Measurements from ENCODE around the gene HSPA12B.

HSPA12B gene

DNA sequence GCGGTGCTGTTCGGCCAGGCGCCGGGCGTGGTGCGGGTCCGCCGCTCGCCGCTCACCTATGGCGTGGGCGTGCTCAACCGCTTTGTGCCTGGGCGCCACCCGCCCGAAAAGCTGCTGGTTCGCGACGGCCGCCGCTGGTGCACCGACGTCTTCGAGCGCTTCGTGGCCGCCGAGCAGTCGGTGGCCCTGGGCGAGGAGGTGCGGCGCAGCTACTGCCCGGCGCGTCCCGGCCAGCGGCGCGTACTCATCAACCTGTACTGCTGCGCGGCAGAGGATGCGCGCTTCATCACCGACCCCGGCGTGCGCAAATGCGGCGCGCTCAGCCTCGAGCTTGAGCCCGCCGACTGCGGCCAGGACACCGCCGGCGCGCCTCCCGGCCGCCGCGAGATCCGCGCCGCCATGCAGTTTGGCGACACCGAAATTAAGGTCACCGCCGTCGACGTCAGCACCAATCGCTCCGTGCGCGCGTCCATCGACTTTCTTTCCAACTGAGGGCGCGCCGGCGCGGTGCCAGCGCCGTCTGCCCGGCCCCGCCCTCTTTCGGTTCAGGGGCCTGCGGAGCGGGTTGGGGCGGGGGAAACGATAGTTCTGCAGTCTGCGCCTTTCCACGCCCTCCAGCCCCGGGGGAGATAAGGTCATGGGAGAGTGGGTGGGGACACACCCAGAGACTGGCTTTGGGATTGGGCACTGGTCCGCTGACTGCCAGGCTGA lies 19.3 kb downstream of the HSPA12B start:
- no peak overlapping the region for H3K4me3 ChIP-seq
- in situ Hi-C loops (cut with MboI; ENCODE audit: low sequenced_read_pairs), result no loop called here
- H3K36me3 ChIP-seq (replicated peaks), result peaks cover 4% of the 10 kb centered on the region
- DNase-seq (ENCODE audit: low spot score in 2 of 2), result no peak
- no peaks in the 10 kb centered on the region for H3K27me3 ChIP-seq (ENCODE audit: low read depth)
- H3K9me3 ChIP-seq, result no peaks in the 10 kb centered on the region
- H3K4me1 ChIP-seq, result no peaks in the 10 kb centered on the region

GRCh38 chr20:3752386-3752759 lies 19.9 kb downstream of the HSPA12B start:
- DNase-seq (ENCODE audit: low spot score in 2 of 2), result no peak
- peaks cover 6% of the 10 kb centered on the region for H3K36me3 ChIP-seq (replicated peaks)
- in situ Hi-C loops (cut with MboI; ENCODE audit: low sequenced_read_pairs), result no loop called here
- H3K27me3 ChIP-seq (ENCODE audit: low read depth), result no peaks in the 10 kb centered on the region
- H3K4me1 ChIP-seq, result no peaks in the 10 kb centered on the region
- no peaks in the 10 kb centered on the region for H3K9me3 ChIP-seq
- H3K4me3 ChIP-seq, result no peak overlapping the region

- peak; percentile 40 to 70 for DNase-seq (ENCODE audit: low spot score in 2 of 2)
- H3K9me3 ChIP-seq, result no peaks in the 10 kb centered on the region
- in situ Hi-C loops (cut with MboI; ENCODE audit: low sequenced_read_pairs), result no loop called here
- H3K27me3 ChIP-seq (ENCODE audit: low read depth), result no peaks in the 10 kb centered on the region
- no peaks in the 10 kb centered on the region for H3K4me1 ChIP-seq
- H3K36me3 ChIP-seq (replicated peaks), result peaks cover 12% of the 10 kb centered on the region
- no peak overlapping the region for H3K4me3 ChIP-seq
Observed at GRCh38 chr20:3753098-3753497, 20.6 kb downstream of the HSPA12B start.

DNA sequence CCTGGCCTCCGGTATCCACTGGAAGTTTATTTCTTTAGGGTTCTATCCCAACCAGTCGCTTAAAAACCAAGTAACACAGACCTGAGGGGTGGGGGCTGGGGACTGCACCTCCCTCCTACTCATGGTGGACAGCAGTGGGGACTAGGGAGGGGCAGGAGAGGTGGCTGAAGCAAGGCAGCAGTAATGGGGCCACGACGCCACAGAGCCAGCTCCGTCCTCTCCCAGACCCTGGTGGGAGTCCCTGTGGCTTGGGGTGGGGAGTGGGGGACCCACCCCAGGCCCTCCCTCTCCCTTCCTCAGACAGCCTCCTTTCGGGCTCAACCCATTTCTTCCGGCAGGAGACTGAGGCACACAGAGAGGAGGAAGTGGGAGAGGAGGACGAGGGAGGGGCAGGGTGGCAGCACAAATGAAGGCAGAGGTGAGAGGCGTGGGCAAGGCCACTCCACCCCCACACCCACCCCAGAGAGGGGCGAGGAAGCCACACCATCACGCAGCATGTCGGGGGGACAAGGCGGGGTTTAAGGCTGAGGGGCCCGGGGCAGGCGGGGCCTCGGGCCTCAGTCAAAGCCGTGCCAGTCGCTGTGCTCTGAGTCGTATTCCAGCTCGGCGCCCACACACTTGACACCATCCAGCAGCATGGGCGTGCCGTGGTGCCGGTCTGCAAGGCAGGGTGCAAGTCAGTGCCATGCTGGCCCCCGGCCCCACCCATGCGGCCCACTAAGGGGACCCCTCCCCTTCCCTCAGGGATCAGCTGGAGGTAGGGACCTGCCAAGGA lies 21.2 kb downstream of the HSPA12B start:
- Histone ChIP-seq H3K36me3 (replicated peaks) (peaks cover 17% of the 10 kb centered on the region), H3K9me3 (no peaks in the 10 kb centered on the region), H3K4me1 (no peaks in the 10 kb centered on the region), H3K4me3 (no peak overlapping the region), H3K27me3 (ENCODE audit: low read depth) (no peaks in the 10 kb centered on the region)
- in situ Hi-C loops (cut with MboI; ENCODE audit: low sequenced_read_pairs), result no loop called here
- DNase-seq (ENCODE audit: low spot score in 2 of 2), result no peak

DNA sequence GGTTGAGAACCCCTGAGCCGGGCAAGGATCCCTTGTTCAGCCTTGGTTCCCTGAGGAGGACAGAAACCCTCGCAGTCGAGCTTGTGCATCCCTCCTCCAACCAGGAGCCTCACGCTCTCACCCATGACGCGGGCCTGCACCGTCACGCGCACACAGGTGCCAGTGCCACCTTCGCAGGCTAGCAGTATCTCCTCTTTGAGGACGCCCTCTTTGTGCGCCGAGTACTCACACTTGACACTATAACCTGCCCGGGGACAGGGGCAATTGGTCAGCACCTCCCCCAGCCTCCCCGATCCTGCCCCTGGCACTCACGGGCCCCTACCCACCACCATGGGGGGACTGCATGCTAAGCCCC lies 21.8 kb downstream of the HSPA12B start:
- Histone ChIP-seq H3K36me3 (replicated peaks) (peaks cover 22% of the 10 kb centered on the region), H3K4me3 (no peak overlapping the region), H3K9me3 (no peaks in the 10 kb centered on the region), H3K27me3 (ENCODE audit: low read depth) (no peaks in the 10 kb centered on the region), H3K4me1 (no peaks in the 10 kb centered on the region)
- DNase-seq (ENCODE audit: low spot score in 2 of 2), result no peak
- in situ Hi-C loops (cut with MboI; ENCODE audit: low sequenced_read_pairs), result no loop called here

- Histone ChIP-seq H3K36me3 (replicated peaks) (peaks cover 22% of the 10 kb centered on the region), H3K4me3 (no peak overlapping the region), H3K9me3 (no peaks in the 10 kb centered on the region), H3K27me3 (ENCODE audit: low read depth) (no peaks in the 10 kb centered on the region), H3K4me1 (no peaks in the 10 kb centered on the region)
- in situ Hi-C loops (cut with MboI; ENCODE audit: low sequenced_read_pairs), result no loop called here
- no peak for DNase-seq (ENCODE audit: low spot score in 2 of 2)
Observed at GRCh38 chr20:3755269-3755668, 22.8 kb downstream of the HSPA12B start.

GRCh38 chr20:3755814-3756480 lies 23.5 kb downstream of the HSPA12B start:
- in situ Hi-C loops (cut with MboI; ENCODE audit: low sequenced_read_pairs), result no loop called here
- DNase-seq (ENCODE audit: low spot score in 2 of 2), result no peak
- Histone ChIP-seq H3K4me3 (no peak overlapping the region), H3K27me3 (ENCODE audit: low read depth) (no peaks in the 10 kb centered on the region), H3K9me3 (no peaks in the 10 kb centered on the region), H3K36me3 (replicated peaks) (peaks cover 22% of the 10 kb centered on the region), H3K4me1 (no peaks in the 10 kb centered on the region)

DNA sequence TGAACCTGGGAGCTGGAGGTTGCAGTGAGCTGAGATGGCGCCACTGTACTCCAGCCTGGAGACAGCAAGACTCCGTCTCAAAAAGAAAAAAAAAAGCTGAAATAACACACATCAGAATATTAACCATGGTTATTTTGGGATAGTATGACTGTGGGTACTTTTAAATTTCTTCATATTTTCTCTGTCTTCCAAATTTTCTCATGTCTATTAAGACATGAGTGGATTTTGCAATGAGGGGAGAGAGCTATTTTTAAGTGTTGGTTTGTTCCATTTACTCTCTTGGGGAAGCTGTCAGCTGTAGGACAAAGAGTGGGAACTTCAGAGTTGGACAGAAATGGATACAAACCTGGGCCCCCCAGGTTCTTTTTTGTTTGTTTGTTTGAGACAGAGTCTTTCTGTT lies 24.8 kb downstream of the HSPA12B start:
- H3K27me3 ChIP-seq (ENCODE audit: low read depth), result no peaks in the 10 kb centered on the region
- no peaks in the 10 kb centered on the region for H3K4me1 ChIP-seq
- no peak for DNase-seq (ENCODE audit: low spot score in 2 of 2)
- H3K9me3 ChIP-seq, result no peaks in the 10 kb centered on the region
- in situ Hi-C loops (cut with MboI; ENCODE audit: low sequenced_read_pairs), result no loop called here
- H3K4me3 ChIP-seq, result no peak overlapping the region
- H3K36me3 ChIP-seq (replicated peaks), result peaks cover 28% of the 10 kb centered on the region

GRCh38 chr20:3758566-3758965 lies 26.1 kb downstream of the HSPA12B start:
- DNase-seq (ENCODE audit: low spot score in 2 of 2), result no peak
- Histone ChIP-seq H3K4me1 (no peaks in the 10 kb centered on the region), H3K27me3 (ENCODE audit: low read depth) (no peaks in the 10 kb centered on the region), H3K4me3 (no peak overlapping the region), H3K9me3 (no peaks in the 10 kb centered on the region), H3K36me3 (replicated peaks) (peaks cover 28% of the 10 kb centered on the region)
- in situ Hi-C loops (cut with MboI; ENCODE audit: low sequenced_read_pairs), result no loop called here

DNA sequence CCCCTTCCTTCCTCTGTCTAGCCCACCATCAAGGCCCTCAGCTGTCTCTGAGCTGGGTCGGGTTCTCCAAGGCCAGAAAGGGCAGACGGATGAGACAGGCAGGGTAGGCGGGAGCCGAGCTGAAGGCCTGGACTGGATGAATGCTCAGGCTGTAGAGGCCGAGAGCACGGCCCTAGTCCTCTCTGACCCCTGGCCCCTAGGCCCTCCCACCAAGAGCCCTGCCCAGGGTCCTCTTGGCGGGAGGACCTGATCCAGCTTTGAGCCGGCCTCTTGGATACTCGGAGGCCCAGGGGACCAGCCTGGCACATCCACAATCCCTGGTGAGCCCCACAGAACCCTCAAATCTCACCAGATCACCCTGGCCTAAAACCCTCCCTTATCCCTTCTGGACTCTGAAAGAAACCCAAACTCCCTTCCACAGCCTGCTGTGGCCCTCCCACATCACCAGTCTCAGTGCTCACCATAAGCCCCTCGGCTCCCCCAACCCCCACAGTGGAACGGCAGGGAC lies 26.9 kb downstream of the HSPA12B start:
- in situ Hi-C loops (cut with MboI; ENCODE audit: low sequenced_read_pairs), result no loop called here
- Histone ChIP-seq H3K27me3 (ENCODE audit: low read depth) (no peaks in the 10 kb centered on the region), H3K36me3 (replicated peaks) (peaks cover 28% of the 10 kb centered on the region), H3K4me1 (no peaks in the 10 kb centered on the region), H3K9me3 (no peaks in the 10 kb centered on the region), H3K4me3 (no peak overlapping the region)
- DNase-seq (ENCODE audit: low spot score in 2 of 2), result no peak

GRCh38 chr20:3759884-3760283 lies 27.4 kb downstream of the HSPA12B start:
- no peak for DNase-seq (ENCODE audit: low spot score in 2 of 2)
- no peaks in the 10 kb centered on the region for H3K27me3 ChIP-seq (ENCODE audit: low read depth)
- in situ Hi-C loops (cut with MboI; ENCODE audit: low sequenced_read_pairs), result no loop called here
- no peaks in the 10 kb centered on the region for H3K4me1 ChIP-seq
- no peak overlapping the region for H3K4me3 ChIP-seq
- peaks cover 29% of the 10 kb centered on the region for H3K36me3 ChIP-seq (replicated peaks)
- no peaks in the 10 kb centered on the region for H3K9me3 ChIP-seq

GRCh38 chr20:3760655-3761348 lies 28.3 kb downstream of the HSPA12B start:
- H3K9me3 ChIP-seq, result no peaks in the 10 kb centered on the region
- H3K36me3 ChIP-seq (replicated peaks), result peaks cover 33% of the 10 kb centered on the region
- no peak for DNase-seq (ENCODE audit: low spot score in 2 of 2)
- no peaks in the 10 kb centered on the region for H3K4me1 ChIP-seq
- no peaks in the 10 kb centered on the region for H3K27me3 ChIP-seq (ENCODE audit: low read depth)
- no peak overlapping the region for H3K4me3 ChIP-seq
- in situ Hi-C loops (cut with MboI; ENCODE audit: low sequenced_read_pairs), result no loop called here

DNA sequence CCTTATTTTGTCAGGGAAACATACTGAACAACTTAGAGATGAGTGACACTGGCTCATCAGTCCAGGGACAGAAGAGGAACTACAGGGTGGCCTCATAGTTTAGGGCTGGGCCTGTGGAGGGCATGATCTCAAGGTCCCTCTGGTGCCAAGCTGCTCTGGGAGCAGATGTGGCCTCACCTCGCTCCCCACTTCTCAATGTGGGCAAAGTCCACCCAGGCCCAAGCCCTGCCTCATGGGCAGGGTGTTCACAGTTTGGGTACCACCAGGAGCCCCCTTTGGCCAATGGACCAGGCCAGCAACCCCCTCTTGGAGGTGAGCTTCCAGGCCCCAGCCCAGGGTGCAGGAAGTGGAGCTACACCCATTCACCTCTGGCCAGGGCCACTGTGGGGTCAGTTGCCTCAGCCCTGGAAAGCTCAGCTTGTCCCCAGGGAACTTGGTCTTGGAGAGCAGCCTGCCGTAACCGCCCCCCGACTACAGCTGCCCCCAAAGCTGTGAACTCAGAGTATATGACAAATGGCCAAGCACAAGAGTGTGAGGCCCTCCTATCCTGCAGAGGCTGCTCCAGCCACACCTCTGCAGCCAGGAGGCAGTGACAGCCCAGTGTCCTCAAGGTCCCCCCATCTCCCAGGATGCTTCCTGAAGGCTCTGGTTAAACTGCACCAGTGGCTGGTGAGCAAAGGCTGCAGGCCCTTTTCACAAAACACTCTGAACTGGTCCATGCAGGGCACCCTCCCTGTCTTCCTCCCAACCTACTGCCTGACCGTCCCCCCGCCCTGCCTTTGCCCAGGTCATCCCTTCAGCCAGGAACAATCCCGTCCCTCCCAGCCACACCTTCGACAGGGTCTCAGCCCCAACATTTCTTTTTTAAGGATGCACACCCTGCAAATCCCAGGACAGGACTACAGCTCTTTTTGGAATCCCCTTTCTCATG lies 31.5 kb downstream of the HSPA12B start:
- peaks cover 11% of the 10 kb centered on the region for H3K4me1 ChIP-seq

More for the DNA sequence above, 31.5 kb downstream of the HSPA12B start:
- H3K36me3 ChIP-seq (replicated peaks), result peaks cover 19% of the 10 kb centered on the region
- no peak for DNase-seq (ENCODE audit: low spot score in 2 of 2)
- H3K27me3 ChIP-seq (ENCODE audit: low read depth), result no peaks in the 10 kb centered on the region
- H3K4me3 ChIP-seq, result no peak overlapping the region
- no peaks in the 10 kb centered on the region for H3K9me3 ChIP-seq
- in situ Hi-C loops (cut with MboI; ENCODE audit: low sequenced_read_pairs), result no loop called here

Data from HAP-1 (cell line).